ENCODE results near the gene KCTD20. TPM values are rescaled to one million over a fixed set of nuclear protein-coding genes. Genes with fewer than 3 reads are reported as not detected.

KCTD20 gene
- total and polyA plus RNA-seq, 2 donors from 2014 or later: 11.5 to 35.6 TPM

- peaks cover 2 to 7% (median 4%) of the 10 kb centered on the region in 3 donors for H3K36me3 ChIP-seq (ENCODE audit: control insufficient read depth in 2 of 3, insufficient read depth in 3 of 3, low read length in 3 of 3)
- no peak overlapping the region for H3K27ac ChIP-seq (ENCODE audit: low read depth in 2 of 2, low read length in 2 of 2)
- no peak for FAIRE-seq
- H3K9me3 ChIP-seq (ENCODE audit: control insufficient read depth in 2 of 3, insufficient read depth in 1 of 3, low read length in 3 of 3): no peaks in the 10 kb centered on the region
- no peaks in the 10 kb centered on the region for H3K27me3 ChIP-seq (ENCODE audit: control insufficient read depth, insufficient read depth, low read length)
- no peak overlapping the region for H3K9ac ChIP-seq (ENCODE audit: low read length in 3 of 3)
- no peak for TF ChIP-seq CTCF (IDR thresholded peaks at IDR 0.05; ENCODE audit: borderline replicate concordance, extremely low read depth, insufficient read depth)
- no peak for DNase-seq
- H3K4me1 ChIP-seq (ENCODE audit: control insufficient read depth in 2 of 3, insufficient read depth in 2 of 3, low read depth in 1 of 3, low read length in 3 of 3): peaks cover 3 to 10% (median 6%) of the 10 kb centered on the region in 3 donors
- no peak overlapping the region for H3K4me3 ChIP-seq (ENCODE audit: low read length in 3 of 3)
- intact Hi-C loops (cut with DNase I): no loop called here
Measured at GRCh38 chr6:36504181-36504580, 61.4 kb downstream of the KCTD20 start.

GRCh38 chr6:36504982-36505381 is 62.2 kb downstream of the KCTD20 start:
- no peaks in the 10 kb centered on the region for H3K9me3 ChIP-seq (ENCODE audit: control insufficient read depth in 2 of 3, insufficient read depth in 1 of 3, low read length in 3 of 3)
- no peaks in the 10 kb centered on the region for H3K27me3 ChIP-seq (ENCODE audit: control insufficient read depth, insufficient read depth, low read length)
- H3K4me1 ChIP-seq (ENCODE audit: control insufficient read depth in 2 of 3, insufficient read depth in 2 of 3, low read depth in 1 of 3, low read length in 3 of 3): peaks cover 3 to 10% (median 6%) of the 10 kb centered on the region in 3 donors
- H3K9ac ChIP-seq (ENCODE audit: low read length in 3 of 3): no peak overlapping the region
- no peak for FAIRE-seq
- peaks cover 0 to 4% (median 3%) of the 10 kb centered on the region in 3 donors for H3K36me3 ChIP-seq (ENCODE audit: control insufficient read depth in 2 of 3, insufficient read depth in 3 of 3, low read length in 3 of 3)
- DNase-seq: no peak
- TF ChIP-seq CTCF (IDR thresholded peaks at IDR 0.05; ENCODE audit: borderline replicate concordance, extremely low read depth, insufficient read depth): no peak
- intact Hi-C loops (cut with DNase I): no loop called here
- no peak overlapping the region for H3K27ac ChIP-seq (ENCODE audit: low read depth in 2 of 2, low read length in 2 of 2)
- H3K4me3 ChIP-seq (ENCODE audit: low read length in 3 of 3): no peak overlapping the region

- FAIRE-seq: no peak
- Histone ChIP-seq H3K9ac (ENCODE audit: low read length in 3 of 3) (no peak overlapping the region), H3K9me3 (ENCODE audit: control insufficient read depth in 2 of 3, insufficient read depth in 1 of 3, low read length in 3 of 3) (no peaks in the 10 kb centered on the region), H3K4me3 (ENCODE audit: low read length in 3 of 3) (no peak overlapping the region), H3K4me1 (ENCODE audit: control insufficient read depth in 2 of 3, insufficient read depth in 2 of 3, low read depth in 1 of 3, low read length in 3 of 3) (peaks cover 3 to 10% (median 6%) of the 10 kb centered on the region in 3 donors), H3K27me3 (ENCODE audit: control insufficient read depth, insufficient read depth, low read length) (no peaks in the 10 kb centered on the region), H3K36me3 (ENCODE audit: control insufficient read depth in 2 of 3, insufficient read depth in 3 of 3, low read length in 3 of 3) (peaks cover 2 to 4% (median 3%) of the 10 kb centered on the region in 3 donors), H3K27ac (ENCODE audit: low read depth in 2 of 2, low read length in 2 of 2) (peak overlapping the region in 1 of 2 donors; percentile 35)
- intact Hi-C loops (cut with DNase I): no loop called here
- no peak for DNase-seq
- no peak for TF ChIP-seq CTCF (IDR thresholded peaks at IDR 0.05; ENCODE audit: borderline replicate concordance, extremely low read depth, insufficient read depth)
Measured at GRCh38 chr6:36505744-36506534, 63.1 kb downstream of the KCTD20 start.

Data from kidney (tissue), 14 donors.